ENCODE measurements around the gene FRS3.

The FRS3 gene

GRCh38 chr6:41732591-41733359 is 46.9 kb downstream of the FRS3 start:
- no peaks in the 10 kb centered on the region for H3K9me3 Mint-ChIP-seq
- H3K4me3 Mint-ChIP-seq: peak overlapping the region; percentile 56 to 85
- DNase-seq: peak; percentile 70 to 83
- peak; percentile 72 for ATAC-seq
- peak overlapping the region; percentile 92 to 93 for H3K27ac Mint-ChIP-seq
- peaks cover 55% of the 10 kb centered on the region for H3K4me1 Mint-ChIP-seq
- H3K27me3 Mint-ChIP-seq: no peaks in the 10 kb centered on the region

GRCh38 chr6:41732149-41732548 is 47.6 kb downstream of the FRS3 start:
- ATAC-seq: no peak
- peaks cover 56% of the 10 kb centered on the region for H3K4me1 Mint-ChIP-seq
- H3K4me3 Mint-ChIP-seq: peak overlapping the region; percentile 56 to 85
- no peaks in the 10 kb centered on the region for H3K27me3 Mint-ChIP-seq
- DNase-seq: no peak
- no peaks in the 10 kb centered on the region for H3K9me3 Mint-ChIP-seq
- peak overlapping the region in 1 of 2 donors; percentile 80 for H3K27ac Mint-ChIP-seq

- ATAC-seq (no peak), DNase-seq (no peak)
- no peaks in the 10 kb centered on the region for H3K9me3 Mint-ChIP-seq
- peaks cover 60% of the 10 kb centered on the region for H3K4me1 Mint-ChIP-seq
- no peak overlapping the region for H3K27ac Mint-ChIP-seq
- H3K4me3 Mint-ChIP-seq: peak overlapping the region; percentile 25 to 44
- no peaks in the 10 kb centered on the region for H3K27me3 Mint-ChIP-seq
Observed at GRCh38 chr6:41731561-41732086, 48.1 kb downstream of the FRS3 start.

DNA sequence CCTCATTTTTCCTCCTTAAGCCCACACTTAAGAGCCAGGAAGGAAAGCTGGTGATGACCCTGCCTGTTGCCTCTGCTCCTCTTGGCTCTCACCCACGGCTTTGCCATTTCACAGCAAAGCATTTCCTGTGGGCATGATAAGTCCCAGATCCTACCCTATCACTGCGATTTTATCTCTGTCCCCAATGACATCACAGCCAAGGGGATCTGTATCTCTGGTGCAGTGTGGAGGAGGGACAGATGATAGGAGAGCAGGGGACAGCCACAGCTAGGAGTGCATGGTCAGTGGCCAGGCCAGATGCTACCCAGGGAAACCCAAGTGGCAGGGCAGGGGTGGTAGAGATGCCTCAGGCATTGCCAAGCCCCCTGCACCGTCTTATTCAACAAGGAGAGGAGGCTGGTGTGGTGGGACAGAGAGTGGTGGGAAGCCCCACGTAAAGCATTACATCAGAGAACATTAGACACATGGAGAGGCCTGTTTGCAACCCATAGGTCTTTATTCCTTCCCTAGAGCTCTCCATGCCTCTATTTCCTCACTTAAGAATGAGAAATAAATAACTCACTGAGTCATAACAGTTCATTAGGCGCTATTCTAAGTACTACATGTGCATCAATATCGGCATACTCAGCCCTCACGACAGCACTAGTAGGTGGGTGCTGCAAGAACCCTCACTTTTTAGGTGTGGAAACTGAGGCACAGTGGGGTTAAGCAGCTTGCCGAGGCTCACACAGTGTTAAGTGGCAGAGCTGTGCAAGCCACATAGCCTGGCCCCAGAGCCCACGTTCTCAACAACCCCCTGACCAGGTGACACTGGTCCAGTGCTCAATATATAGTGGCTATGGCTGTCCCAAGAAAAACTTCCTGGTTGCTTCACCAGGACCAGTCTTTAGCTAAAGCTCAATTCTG is 48.9 kb downstream of the FRS3 start:
- Mint-ChIP-seq H3K27ac (no peak overlapping the region), H3K27me3 (no peaks in the 10 kb centered on the region), H3K4me3 (peak overlapping the region; percentile 27 to 44), H3K9me3 (no peaks in the 10 kb centered on the region), H3K4me1 (peaks cover 53% of the 10 kb centered on the region)
- DNase-seq: no peak
- no peak for ATAC-seq

- peaks cover 51% of the 10 kb centered on the region for H3K4me1 Mint-ChIP-seq
Observed at GRCh38 chr6:41729624-41730023, 50.1 kb downstream of the FRS3 start.

DNA sequence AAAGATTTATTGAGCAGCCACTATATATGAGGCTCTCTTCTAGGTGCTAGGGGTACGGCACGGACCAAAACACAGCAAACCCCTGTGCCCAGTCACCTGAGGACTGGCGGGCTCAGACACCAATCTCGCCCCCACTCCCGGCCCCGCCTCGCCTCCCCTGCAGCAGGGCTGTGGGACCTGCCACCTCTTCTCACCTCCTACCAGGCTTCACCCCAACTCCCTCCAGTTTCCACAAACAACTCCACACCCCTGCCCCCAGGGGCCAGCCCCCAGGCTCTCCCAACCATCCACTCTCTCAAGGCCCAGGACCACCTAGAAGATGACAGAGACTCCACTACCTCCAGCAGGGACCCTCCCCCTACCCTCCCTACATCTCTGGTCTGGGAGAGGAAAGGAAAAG is 50.7 kb downstream of the FRS3 start:
- Mint-ChIP-seq H3K27me3 (no peaks in the 10 kb centered on the region), H3K27ac (no peak overlapping the region), H3K9me3 (no peaks in the 10 kb centered on the region), H3K4me1 (peaks cover 55% of the 10 kb centered on the region), H3K4me3 (no peak overlapping the region)
- no peak for DNase-seq
- ATAC-seq: no peak

More at GRCh38 chr6:41729624-41730023, 50.1 kb downstream of the FRS3 start:
- no peaks in the 10 kb centered on the region for H3K27me3 Mint-ChIP-seq
- H3K9me3 Mint-ChIP-seq: no peaks in the 10 kb centered on the region
- no peak overlapping the region for H3K4me3 Mint-ChIP-seq
- H3K27ac Mint-ChIP-seq: no peak overlapping the region
- ATAC-seq (no peak), DNase-seq (no peak)

GRCh38 chr6:41728073-41728936 is 51.4 kb downstream of the FRS3 start:
- H3K4me1 Mint-ChIP-seq: peaks cover 59% of the 10 kb centered on the region
- H3K27me3 Mint-ChIP-seq: no peaks in the 10 kb centered on the region
- peak overlapping the region in 1 of 2 donors; percentile 22 for H3K27ac Mint-ChIP-seq
- ATAC-seq (no peak), DNase-seq (no peak)
- H3K9me3 Mint-ChIP-seq: no peaks in the 10 kb centered on the region
- H3K4me3 Mint-ChIP-seq: no peak overlapping the region

DNA sequence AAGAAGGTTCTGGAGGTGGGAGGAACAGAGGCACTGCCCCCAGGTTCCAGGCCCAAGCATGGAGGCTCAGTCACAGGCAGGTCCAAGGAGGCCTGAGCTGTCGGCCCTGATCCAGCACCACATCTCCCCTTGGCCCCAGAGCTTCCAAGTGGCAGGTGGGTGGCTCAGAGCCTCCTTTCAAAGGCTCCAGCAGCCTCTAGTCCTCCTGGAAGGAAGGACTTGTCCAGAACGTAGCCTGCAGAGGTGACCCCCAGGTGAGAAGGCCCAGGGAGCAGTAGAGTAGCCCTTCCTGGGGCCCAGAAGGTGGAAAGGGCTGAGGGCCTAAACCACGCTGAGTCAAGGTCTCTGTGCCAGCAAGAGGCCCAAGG is 52.0 kb downstream of the FRS3 start:
- DNase-seq: no peak
- Mint-ChIP-seq H3K4me1 (peaks cover 54% of the 10 kb centered on the region), H3K9me3 (no peaks in the 10 kb centered on the region), H3K4me3 (no peak overlapping the region), H3K27me3 (no peaks in the 10 kb centered on the region), H3K27ac (peak overlapping the region in 1 of 2 donors; percentile 48)
- ATAC-seq: no peak

DNA sequence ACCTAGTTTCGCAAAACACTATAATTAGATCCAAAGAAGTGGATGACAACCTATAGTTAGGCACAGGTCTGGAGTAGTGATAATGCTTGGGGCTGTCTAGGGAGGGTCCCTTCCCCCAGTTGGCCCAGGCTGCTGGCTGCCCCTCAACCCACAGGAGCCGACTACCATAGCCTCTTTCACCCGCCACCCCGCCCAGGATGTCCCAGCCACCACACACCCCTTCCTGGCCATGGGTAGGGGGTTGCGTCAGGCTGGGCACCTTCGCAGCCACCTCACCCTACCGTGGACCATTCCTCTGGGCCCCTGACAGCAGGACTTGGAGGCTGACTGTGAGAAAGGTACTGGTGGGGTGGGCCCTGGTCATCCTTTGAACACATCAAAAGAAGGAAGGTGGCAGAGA is 52.8 kb downstream of the FRS3 start:
- Mint-ChIP-seq H3K27me3 (no peaks in the 10 kb centered on the region), H3K4me3 (peak overlapping the region in 1 of 2 donors; percentile 34), H3K4me1 (peaks cover 47% of the 10 kb centered on the region), H3K27ac (peak overlapping the region in 1 of 2 donors; percentile 84), H3K9me3 (no peaks in the 10 kb centered on the region)
- ATAC-seq: peak; percentile 45
- no peak for DNase-seq

DNA sequence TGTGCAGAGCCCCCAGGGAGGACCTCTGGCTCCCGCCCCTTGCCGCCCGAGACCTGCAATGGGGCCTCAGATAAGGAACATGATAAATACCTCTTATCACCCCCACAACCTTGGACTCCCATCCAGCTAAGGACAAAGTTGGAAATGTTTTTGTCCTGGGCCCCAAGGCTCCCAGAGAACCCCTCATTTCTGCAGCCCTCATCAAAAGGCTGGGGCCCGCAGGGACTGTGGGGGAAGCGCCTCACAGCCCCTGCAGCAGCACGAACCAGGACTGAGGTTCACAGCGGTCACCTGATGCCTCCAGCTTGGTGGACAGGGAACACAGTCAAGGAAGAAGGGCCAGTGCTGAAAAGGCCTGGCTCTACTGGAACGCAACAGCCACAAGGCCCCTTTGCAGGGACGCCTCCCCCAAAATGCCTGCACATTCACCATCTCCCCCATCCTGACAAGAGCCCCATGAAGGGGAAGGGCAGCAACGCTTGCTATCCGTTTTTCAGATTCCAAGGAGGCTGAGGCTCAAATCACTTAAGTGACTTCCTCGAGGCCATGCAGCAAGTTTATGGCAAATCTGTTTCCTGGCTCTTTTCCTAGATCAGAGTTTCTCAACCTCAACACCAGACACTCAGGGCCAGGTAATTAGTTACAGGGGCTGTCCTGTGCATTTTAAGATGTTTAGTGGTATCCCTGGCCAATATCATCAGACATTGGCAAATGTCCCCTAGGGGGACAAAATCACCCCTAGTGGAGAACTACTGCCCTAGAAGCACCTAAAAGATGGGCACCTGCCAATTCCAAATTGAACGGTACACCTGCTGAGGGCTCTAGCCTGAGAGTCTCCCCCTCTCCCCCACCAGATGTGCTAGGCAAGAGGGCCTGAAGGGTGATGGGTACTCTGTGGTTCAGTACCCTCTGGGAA is 54.9 kb downstream of the FRS3 start:
- H3K27ac Mint-ChIP-seq: no peak overlapping the region
- no peaks in the 10 kb centered on the region for H3K27me3 Mint-ChIP-seq
- H3K4me3 Mint-ChIP-seq: no peak overlapping the region
- DNase-seq (no peak), ATAC-seq (no peak)
- H3K4me1 Mint-ChIP-seq: peaks cover 40% of the 10 kb centered on the region
- H3K9me3 Mint-ChIP-seq: no peaks in the 10 kb centered on the region

- H3K27ac Mint-ChIP-seq: no peak overlapping the region
- no peak for ATAC-seq
- H3K27me3 Mint-ChIP-seq: no peaks in the 10 kb centered on the region
- no peaks in the 10 kb centered on the region for H3K9me3 Mint-ChIP-seq
- no peak for DNase-seq
- no peak overlapping the region for H3K4me3 Mint-ChIP-seq
- H3K4me1 Mint-ChIP-seq: peaks cover 34% of the 10 kb centered on the region
Observed at GRCh38 chr6:41724228-41724580, 55.5 kb downstream of the FRS3 start.

- ATAC-seq (no peak), DNase-seq (no peak)
- Mint-ChIP-seq H3K4me1 (peaks cover 28% of the 10 kb centered on the region), H3K27ac (no peak overlapping the region), H3K9me3 (no peaks in the 10 kb centered on the region), H3K27me3 (no peaks in the 10 kb centered on the region), H3K4me3 (no peak overlapping the region)
Observed at GRCh38 chr6:41723530-41724227, 56.0 kb downstream of the FRS3 start.

- Mint-ChIP-seq H3K27ac (peak overlapping the region in 1 of 2 donors; percentile 42), H3K9me3 (no peaks in the 10 kb centered on the region), H3K4me3 (no peak overlapping the region), H3K4me1 (peaks cover 30% of the 10 kb centered on the region), H3K27me3 (no peaks in the 10 kb centered on the region)
- no peak for ATAC-seq
- DNase-seq: no peak
Observed at GRCh38 chr6:41722969-41723529, 56.7 kb downstream of the FRS3 start.

- no peaks in the 10 kb centered on the region for H3K27me3 Mint-ChIP-seq
- no peak overlapping the region for H3K4me3 Mint-ChIP-seq
- ATAC-seq (no peak), DNase-seq (no peak)
- H3K4me1 Mint-ChIP-seq: peaks cover 40% of the 10 kb centered on the region
- H3K27ac Mint-ChIP-seq: no peak overlapping the region
- no peaks in the 10 kb centered on the region for H3K9me3 Mint-ChIP-seq
Observed at GRCh38 chr6:41721414-41721813, 58.3 kb downstream of the FRS3 start.
